Thoracic aorta (tissue), 2 donors: Measurements from ENCODE around the gene STH. TPM values are rescaled to one million over a fixed set of nuclear protein-coding genes. Genes with fewer than 3 reads are reported as not detected.
"Not testable (repeated sequence)": the region's sequence is repeated elsewhere in the genome, so short reads cannot be mapped to it uniquely, and the experiment has no call there.

Experiments used
- ATAC-seq: fragments of 150-250 bp; one replicate; pipeline ENCODE4 v1.8.0; 2017; ENCODE audit warnings: low read depth; ENCODE audit not compliant: insufficient number of reproducible peaks, low FRiP score
- DNase-seq: peaks from one replicate; pipeline ENCODE4 v3.0.0-alpha.2; 2020; ENCODE audit warnings: low spot score
- H3K27ac ChIP-seq, 2 donors: fragments of 200-600 bp; sonication (generic); 1 replicate in 1 of 2; 2 replicates in 1 of 2; pipeline ENCODE4 v1.5.1; 2016; ENCODE audit warnings: mild to moderate bottlenecking in 2 of 2, moderate library complexity in 2 of 2
- H3K27me3 ChIP-seq: fragments of 200-600 bp; sonication (generic); replicated peaks from 2 replicates; pipeline ENCODE4 v1.6.0; 2016; ENCODE audit warnings: mild to moderate bottlenecking; ENCODE audit not compliant: insufficient read depth
- H3K36me3 ChIP-seq: fragments of 200-600 bp; sonication (generic); one replicate; pipeline ENCODE4 v1.5.1; 2016
- H3K4me1 ChIP-seq, 2 donors: fragments of 200-600 bp; sonication (generic); 1 replicate in 1 of 2; 2 replicates in 1 of 2; pipeline versions ENCODE4 v1.5.1 to v1.6.0; 2016; ENCODE audit warnings: low read depth in 2 of 2, mild to moderate bottlenecking in 1 of 2; ENCODE audit not compliant: control insufficient read depth in 1 of 2
- H3K4me3 ChIP-seq: fragments of 200-600 bp; sonication (generic); 2 replicates; pipeline ENCODE4 v1.5.1; 2016; ENCODE audit warnings: mild to moderate bottlenecking
- H3K9me3 ChIP-seq: fragments of 200-600 bp; sonication (generic); 2 replicates; pipeline ENCODE4 v1.5.1; 2016
- CTCF ChIP-seq: fragments of 200-600 bp; sonication (generic); IDR thresholded peaks from one replicate; pipeline ENCODE4 v1.5.1; 2019; ENCODE audit warnings: antibody characterized with exemption
- total RNA-seq, 2 donors: library from RNA; depleted of rRNA; stranded (reverse); fragments of >200 nt; gene quantifications; one replicate each; pipeline versions ENCODE4 v1.1.0 to v1.2.3, GENCODE V29; 2016

STH gene
- total RNA-seq, 2 donors from 2014 or later = not detected

GRCh38 chr17:45956090-45956489 lies 43.0 kb upstream of the STH start:
- no peak for DNase-seq
- H3K9me3 ChIP-seq = no peaks in the 10 kb centered on the region
- no peaks in the 10 kb centered on the region for H3K27me3 ChIP-seq
- no peak for ATAC-seq
- H3K36me3 ChIP-seq = no peaks in the 10 kb centered on the region
- H3K4me3 ChIP-seq = no peak overlapping the region
- TF ChIP-seq CTCF = no peak
- no peaks in the 10 kb centered on the region for H3K4me1 ChIP-seq
- H3K27ac ChIP-seq = no peak overlapping the region

GRCh38 chr17:45956746-45957145 lies 42.3 kb upstream of the STH start:
- not testable (repeated sequence) for DNase-seq, ATAC-seq

GRCh38 chr17:45958307-45958706 lies 40.7 kb upstream of the STH start:
- Histone ChIP-seq H3K27me3 (no peaks in the 10 kb centered on the region), H3K9me3 (no peaks in the 10 kb centered on the region), H3K36me3 (no peaks in the 10 kb centered on the region), H3K4me1 (no peaks in the 10 kb centered on the region), H3K27ac (no peak overlapping the region), H3K4me3 (no peak overlapping the region)
- DNase-seq = no peak
- ATAC-seq = no peak
- TF ChIP-seq CTCF = no peak

More at GRCh38 chr17:45956746-45957145, 42.3 kb upstream of the STH start:
- H3K27ac ChIP-seq, H3K4me3 ChIP-seq, H3K36me3 ChIP-seq, H3K27me3 ChIP-seq, H3K9me3 ChIP-seq, H3K4me1 ChIP-seq: not testable (repeated sequence)

- no peaks in the 10 kb centered on the region for H3K36me3 ChIP-seq
- TF ChIP-seq CTCF = no peak
- no peaks in the 10 kb centered on the region for H3K4me1 ChIP-seq
- H3K9me3 ChIP-seq = no peaks in the 10 kb centered on the region
- DNase-seq (no peak), ATAC-seq (no peak)
- no peak overlapping the region for H3K27ac ChIP-seq
- no peaks in the 10 kb centered on the region for H3K27me3 ChIP-seq
- no peak overlapping the region for H3K4me3 ChIP-seq
Measured at GRCh38 chr17:45958994-45959665, 39.9 kb upstream of the STH start.

GRCh38 chr17:45960311-45960710 lies 38.7 kb upstream of the STH start:
- DNase-seq (no peak), ATAC-seq (no peak)
- H3K9me3 ChIP-seq = no peaks in the 10 kb centered on the region
- H3K4me1 ChIP-seq = no peaks in the 10 kb centered on the region
- TF ChIP-seq CTCF = no peak
- H3K27ac ChIP-seq = no peak overlapping the region
- H3K36me3 ChIP-seq = no peaks in the 10 kb centered on the region
- H3K27me3 ChIP-seq = no peaks in the 10 kb centered on the region
- no peak overlapping the region for H3K4me3 ChIP-seq

GRCh38 chr17:45961206-45961605 lies 37.8 kb upstream of the STH start:
- Histone ChIP-seq H3K36me3 (no peaks in the 10 kb centered on the region), H3K4me1 (no peaks in the 10 kb centered on the region), H3K27ac (no peak overlapping the region), H3K27me3 (no peaks in the 10 kb centered on the region), H3K9me3 (no peaks in the 10 kb centered on the region), H3K4me3 (no peak overlapping the region)
- ATAC-seq = no peak
- no peak for DNase-seq
- TF ChIP-seq CTCF = no peak
